Endothelial cell of umbilical vein (primary cell): ENCODE measurements around the gene CRISPLD2.

ENCODE experiments used
- EZH2 ChIP-seq: IDR thresholded peaks from 2 replicates; pipeline ENCODE4 v1.6.1; 2012; ENCODE audit warnings: borderline replicate concordance, low read depth, mild to moderate bottlenecking, moderate library complexity, low read length, inconsistent platforms; ENCODE audit not compliant: severe bottlenecking
- JUN ChIP-seq: IDR thresholded peaks from 2 replicates; pipeline ENCODE4 v1.6.1; 2011; ENCODE audit warnings: borderline replicate concordance, low read depth; ENCODE audit not compliant: insufficient read length, insufficient read depth
- MYC ChIP-seq: IDR thresholded peaks from one replicate; pipeline ENCODE4 v1.6.1; 2011; ENCODE audit warnings: mild to moderate bottlenecking, low read depth, low read length
- POLR2A ChIP-seq: IDR thresholded peaks from 2 replicates; pipeline ENCODE4 v1.6.1; 2012; ENCODE audit warnings: low read depth, mild to moderate bottlenecking, control low read depth, low read length
- POLR2AphosphoS5 ChIP-seq: IDR thresholded peaks from 2 replicates; pipeline ENCODE4 v1.6.1; 2012; ENCODE audit warnings: low read depth, mild to moderate bottlenecking, control low read depth, low read length, moderate library complexity; ENCODE audit not compliant: insufficient read depth
- TF ChIP-seq, protein P1 (sequence below), 2 donors: IDR thresholded peaks; 1 replicate in 1 of 2; 2 replicates in 1 of 2; pipeline ENCODE4 v1.5.1; 2011; ENCODE audit warnings: low read length in 2 of 2, mild to moderate bottlenecking in 2 of 2, moderate library complexity in 2 of 2, control low read depth in 1 of 2, inconsistent platforms in 1 of 2, low read depth in 1 of 2; ENCODE audit not compliant: insufficient read depth in 1 of 2; ENCODE audit errors: extremely low read depth in 1 of 2

DNA sequence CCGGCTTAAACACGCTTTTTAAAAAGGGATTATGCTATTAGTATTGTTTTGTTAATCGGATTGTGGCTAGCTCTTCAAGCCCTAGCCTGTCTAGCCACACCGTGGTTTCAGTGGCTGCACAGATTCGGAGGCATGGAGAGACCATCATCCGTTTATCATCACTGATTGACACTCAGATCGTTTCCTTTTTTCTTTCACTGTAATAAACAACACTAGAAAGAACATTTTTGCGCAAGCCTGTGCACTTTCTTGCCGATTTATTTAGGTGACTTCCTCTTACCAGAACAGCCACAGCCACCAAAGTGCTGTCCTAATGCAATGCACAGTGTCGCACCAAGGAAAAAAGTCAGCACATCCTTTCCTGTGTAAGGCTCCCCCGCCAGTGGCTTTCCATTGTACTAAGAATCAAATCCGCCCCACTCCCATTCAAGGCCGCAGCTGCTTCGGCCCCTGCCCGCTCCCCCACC is 78.2 kb downstream of the CRISPLD2 start:
- TF ChIP-seq, protein P1, sequence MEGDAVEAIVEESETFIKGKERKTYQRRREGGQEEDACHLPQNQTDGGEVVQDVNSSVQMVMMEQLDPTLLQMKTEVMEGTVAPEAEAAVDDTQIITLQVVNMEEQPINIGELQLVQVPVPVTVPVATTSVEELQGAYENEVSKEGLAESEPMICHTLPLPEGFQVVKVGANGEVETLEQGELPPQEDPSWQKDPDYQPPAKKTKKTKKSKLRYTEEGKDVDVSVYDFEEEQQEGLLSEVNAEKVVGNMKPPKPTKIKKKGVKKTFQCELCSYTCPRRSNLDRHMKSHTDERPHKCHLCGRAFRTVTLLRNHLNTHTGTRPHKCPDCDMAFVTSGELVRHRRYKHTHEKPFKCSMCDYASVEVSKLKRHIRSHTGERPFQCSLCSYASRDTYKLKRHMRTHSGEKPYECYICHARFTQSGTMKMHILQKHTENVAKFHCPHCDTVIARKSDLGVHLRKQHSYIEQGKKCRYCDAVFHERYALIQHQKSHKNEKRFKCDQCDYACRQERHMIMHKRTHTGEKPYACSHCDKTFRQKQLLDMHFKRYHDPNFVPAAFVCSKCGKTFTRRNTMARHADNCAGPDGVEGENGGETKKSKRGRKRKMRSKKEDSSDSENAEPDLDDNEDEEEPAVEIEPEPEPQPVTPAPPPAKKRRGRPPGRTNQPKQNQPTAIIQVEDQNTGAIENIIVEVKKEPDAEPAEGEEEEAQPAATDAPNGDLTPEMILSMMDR (IDR thresholded peaks at IDR 0.05; ENCODE audit: extremely low read depth in 1 of 2, insufficient read depth in 1 of 2, low read depth in 1 of 2, low read length in 2 of 2): no peak
- no peak for TF ChIP-seq JUN
- no peak for TF ChIP-seq POLR2AphosphoS5
- no peak for TF ChIP-seq EZH2
- no peak for TF ChIP-seq POLR2A
- TF ChIP-seq MYC: no peak
